Measurements from ENCODE around the gene TMEM178B.

GRCh38 chr7:141300816-141301215, 227.0 kb downstream of the TMEM178B start:
- TF ChIP-seq CTCF (IDR thresholded peaks at IDR 0.05) (no peak), EP300 (IDR thresholded peaks at IDR 0.05) (no peak)

Measured in ovary (tissue), 3 donors.